HepG2 (cell line): ENCODE data around the gene TPPP2. TPM values are rescaled to one million over a fixed set of nuclear protein-coding genes. Genes with fewer than 3 reads are reported as not detected.

Experiments
- ATF1 ChIP-seq: IDR thresholded peaks from 2 replicates; pipeline ENCODE4 v1.6.1; 2016; ENCODE audit warnings: mild to moderate bottlenecking, control low read depth
- BRCA1 ChIP-seq: sonication (generic); formaldehyde crosslinking; IDR thresholded peaks from 2 replicates; pipeline ENCODE4 v1.4.0; 2020; ENCODE audit warnings: missing genetic modification reagents
- CBX5 ChIP-seq: sonication (generic); formaldehyde crosslinking; IDR thresholded peaks from 2 replicates; pipeline ENCODE4 v1.4.0; 2020; ENCODE audit warnings: missing genetic modification reagents, borderline replicate concordance
- CCAR2 ChIP-seq: fragments of 200-400 bp; formaldehyde crosslinking; optimal IDR thresholded peaks from 2 replicates; pipeline ENCODE3; 2018; ENCODE audit warnings: low read depth, mild to moderate bottlenecking, low read length, moderate library complexity
- DNMT3B ChIP-seq: conservative IDR thresholded peaks from 2 replicates; pipeline ENCODE4 v1.6.1; 2016; ENCODE audit warnings: missing biosample characterization, control low read depth
- FOXM1 ChIP-seq: sonication (generic); formaldehyde crosslinking; IDR thresholded peaks from 2 replicates; pipeline ENCODE4 v1.5.0; 2020; ENCODE audit warnings: missing genetic modification reagents
- MTERF4 ChIP-seq: sonication (generic); formaldehyde crosslinking; IDR thresholded peaks from 2 replicates; pipeline ENCODE4 v1.8.0; 2023; ENCODE audit warnings: mild to moderate bottlenecking, missing genetic modification reagents
- NONO ChIP-seq, 2 experiments: fragments of 450-650 bp in 1 of 2; sonication (generic) in 1 of 2; formaldehyde crosslinking in 1 of 2; IDR thresholded peaks in 1 of 2; conservative IDR thresholded peaks in 1 of 2; 2 replicates each; pipeline versions ENCODE4 v1.6.1 to v1.8.0; 2017 to 2022; ENCODE audit warnings: mild to moderate bottlenecking in 1 of 2, missing genetic modification reagents in 1 of 2, moderate library complexity in 1 of 2
- NPAS2 ChIP-seq: sonication (generic); formaldehyde crosslinking; IDR thresholded peaks from 2 replicates; pipeline ENCODE4 v1.8.0; 2022; ENCODE audit warnings: mild to moderate bottlenecking, missing genetic modification reagents, borderline replicate concordance
- SALL2 ChIP-seq: sonication (generic); formaldehyde crosslinking; IDR thresholded peaks from 2 replicates; pipeline ENCODE4 v1.8.1; 2023; ENCODE audit warnings: mild to moderate bottlenecking, missing genetic modification reagents, inconsistent platforms
- SATB2 ChIP-seq: sonication (generic); formaldehyde crosslinking; IDR thresholded peaks from 2 replicates; pipeline ENCODE4 v1.5.0; 2020; ENCODE audit warnings: missing genetic modification reagents
- SNAPC2 ChIP-seq: sonication (generic); formaldehyde crosslinking; IDR thresholded peaks from 2 replicates; pipeline ENCODE4 v1.8.1; 2022; ENCODE audit warnings: mild to moderate bottlenecking, missing genetic modification reagents
- TEAD3 ChIP-seq: optimal IDR thresholded peaks from 2 replicates; pipeline ENCODE3; 2016; ENCODE audit warnings: borderline replicate concordance
- ZFP36 ChIP-seq: fragments of 150-350 bp; IDR thresholded peaks from 2 replicates; pipeline ENCODE4 v1.6.1; 2018; ENCODE audit warnings: borderline replicate concordance, low read length, low read depth; ENCODE audit not compliant: partially characterized antibody
- ZFP62 ChIP-seq: sonication (generic); formaldehyde crosslinking; IDR thresholded peaks from 2 replicates; pipeline ENCODE4 v1.4.0; 2020; ENCODE audit warnings: missing genetic modification reagents
- ZFY ChIP-seq: sonication (generic); formaldehyde crosslinking; IDR thresholded peaks from 2 replicates; pipeline ENCODE4 v1.4.0; 2020; ENCODE audit warnings: missing genetic modification reagents
- ZHX1 ChIP-seq: sonication (generic); formaldehyde crosslinking; IDR thresholded peaks from 2 replicates; pipeline ENCODE4 v1.8.1; 2022; ENCODE audit warnings: low read depth, mild to moderate bottlenecking, missing genetic modification reagents
- ZNF18 ChIP-seq: sonication (generic); formaldehyde crosslinking; IDR thresholded peaks from 2 replicates; pipeline ENCODE4 v1.8.0; 2022; ENCODE audit warnings: mild to moderate bottlenecking, missing genetic modification reagents; ENCODE audit not compliant: insufficient replicate concordance
- ZNF280D ChIP-seq: sonication (generic); formaldehyde crosslinking; IDR thresholded peaks from 2 replicates; pipeline ENCODE4 v1.5.1; 2020; ENCODE audit warnings: mild to moderate bottlenecking, missing genetic modification reagents
- ZNF317 ChIP-seq: sonication (generic); formaldehyde crosslinking; IDR thresholded peaks from 2 replicates; pipeline ENCODE4 v1.5.0; 2020; ENCODE audit warnings: mild to moderate bottlenecking, missing genetic modification reagents
- ZNF790 ChIP-seq: sonication (generic); formaldehyde crosslinking; IDR thresholded peaks from 2 replicates; pipeline ENCODE4 v1.8.0; 2022; ENCODE audit warnings: missing genetic modification reagents, mild to moderate bottlenecking, borderline replicate concordance
- polyA plus RNA-seq, 8 experiments: library from polyadenylated mRNA; depleted of rRNA in 3 of 8; stranded (reverse) in 7 of 8; unstranded in 1 of 8; fragments of >200 nt; fragmentation: Illumina TruSeq in 4 of 8; extraction: Trizol in 4 of 8; gene quantifications; 2 replicates each; pipeline versions ENCODE4 v1.2.1 to v1.2.3, GENCODE V29; 2011 to 2016; ENCODE audit warnings: low read depth in 4 of 8, missing spikeins in 1 of 8, mixed read lengths in 1 of 8; ENCODE audit not compliant: insufficient read depth in 1 of 8
- total RNA-seq, 5 experiments: library from RNA; depleted of rRNA; stranded (reverse); fragments of >200 nt; fragmentation: Illumina TruSeq; extraction: Trizol; gene quantifications; 2 replicates each; pipeline ENCODE4 v1.2.3, GENCODE V29; 2016; ENCODE audit warnings: low read depth in 1 of 5

The TPPP2 gene
- total and polyA plus RNA-seq, 2 of the 13 experiments (the other 11 are each of a cell fraction or from before 2014, with no cell fraction given): 0.58 to 4.2 TPM

- peak; percentile 58; the same call in 1 of the 2 replicates for TF ChIP-seq ZNF280D
- TF ChIP-seq SALL2 (CRISPR knock-in tag): no peak; the same call in 1 of the 2 replicates
- TF ChIP-seq FOXM1 (CRISPR knock-in tag): no peak
- TF ChIP-seq ATF1 (CRISPR knock-in tag): peak; percentile 77
- no peak for TF ChIP-seq SATB2
- TF ChIP-seq ZFP62 (CRISPR knock-in tag): no peak
- no peak; the same call in 1 of the 2 replicates for TF ChIP-seq CBX5 (CRISPR knock-in tag)
- TF ChIP-seq MTERF4 (CRISPR knock-in tag): peak; percentile 91; the same call in 1 of the 2 replicates
- TF ChIP-seq NPAS2: no peak
- TF ChIP-seq ZNF18: peak; percentile 63
- no peak for TF ChIP-seq CCAR2
- TF ChIP-seq SNAPC2 (CRISPR knock-in tag): no peak; the same call in 1 of the 2 replicates
- 0 out of 2 replicates have a peak, but pooled peaks have one; percentile 37 for TF ChIP-seq DNMT3B
- no peak for TF ChIP-seq BRCA1 (CRISPR knock-in tag)
- TF ChIP-seq ZFY: peak; percentile 97
- TF ChIP-seq TEAD3 (CRISPR knock-in tag): peak; percentile 20
- TF ChIP-seq ZNF317 (CRISPR knock-in tag): no peak
- TF ChIP-seq ZFP36: no peak
- no peak for TF ChIP-seq NONO (IDR thresholded peaks at IDR 0.05)
- no peak for TF ChIP-seq NONO (CRISPR knock-in tag; conservative IDR thresholded peaks at IDR 0.05)
- peak; percentile 43; the same call in 1 of the 2 replicates for TF ChIP-seq ZNF790
- TF ChIP-seq ZHX1 (CRISPR knock-in tag): no peak
Observed at GRCh38 chr14:20989787-20990600, 40.0 kb upstream of the TPPP2 start, which contains the start of gene METTL17 (continued).
